ENCODE data around the gene STAG1. TPM values are rescaled to one million over a fixed set of nuclear protein-coding genes. Genes with fewer than 3 reads are reported as not detected.

STAG1 gene
- polyA plus RNA-seq, 3 donors, result 7.2 to 10.0 (median 7.5) TPM

DNA sequence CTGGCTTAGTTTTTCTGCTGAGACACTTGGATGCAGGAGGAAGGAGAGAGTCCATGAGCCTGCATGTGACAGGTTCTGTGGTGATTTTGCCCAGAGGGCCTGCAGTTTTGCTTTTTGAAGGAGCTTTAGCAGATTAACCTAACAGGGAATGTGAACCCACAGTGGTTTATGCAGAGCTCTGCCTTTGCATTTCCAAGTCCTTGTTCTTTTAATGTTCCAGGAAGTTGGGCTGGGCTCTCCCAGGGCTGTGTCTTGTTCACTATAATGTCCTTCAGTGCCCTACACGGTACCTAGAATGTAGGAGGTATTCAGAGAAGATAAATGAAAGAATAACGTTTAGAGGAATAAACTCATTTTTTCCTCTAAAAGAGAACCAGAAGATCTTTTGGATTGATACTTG, 451.7 kb downstream of the STAG1 start:
- Histone ChIP-seq H3K4me1 (ENCODE audit: control insufficient read depth in 1 of 2, insufficient read depth in 2 of 2, low read length in 2 of 2) (no peaks in the 10 kb centered on the region), H3K9ac (ENCODE audit: insufficient read depth, low read length, poor library complexity, severe bottlenecking) (no peak overlapping the region), H3K79me2 (ENCODE audit: insufficient read depth, low read length) (no peaks in the 10 kb centered on the region), H2AFZ (ENCODE audit: insufficient read depth, low read depth, low read length, poor library complexity, severe bottlenecking) (no peak overlapping the region), H3K9me3 (replicated peaks in 1 of 2; ENCODE audit: control insufficient read depth in 1 of 2, insufficient read depth in 1 of 2, low read length in 2 of 2) (no peaks in the 10 kb centered on the region), H3K4me2 (replicated peaks; ENCODE audit: extremely low read depth, low read length, poor library complexity, severe bottlenecking) (no peak overlapping the region), H3K36me3 (replicated peaks in 1 of 2; ENCODE audit: control insufficient read depth in 1 of 2, insufficient read depth in 2 of 2, low read length in 2 of 2) (peaks cover 31 to 64% of the 10 kb centered on the region in 2 donors), H3K4me3 (replicated peaks in 1 of 3; ENCODE audit: low read depth in 2 of 3, low read length in 3 of 3) (no peak overlapping the region), H3K27ac (ENCODE audit: low read depth in 1 of 2, low read length in 2 of 2) (no peak overlapping the region), H3K27me3 (ENCODE audit: control insufficient read depth in 2 of 2, insufficient read depth in 2 of 2, low read length in 2 of 2) (no peaks in the 10 kb centered on the region), H4K20me1 (ENCODE audit: insufficient read depth, low read length) (no peaks in the 10 kb centered on the region)
- Mint-ChIP-seq H3K4me1 (no peaks in the 10 kb centered on the region), H3K27me3 (ENCODE audit: low read depth in 3 of 3) (peaks cover 0 to 1% (median 0%) of the 10 kb centered on the region in 3 donors), H3K4me3 (no peak overlapping the region), H3K36me3 (peaks cover 42 to 59% of the 10 kb centered on the region in 2 donors), H3K9me3 (peaks cover 0 to 5% (median 2%) of the 10 kb centered on the region in 7 donors), H3K27ac (no peak overlapping the region)
- no peak for DNase-seq
- WGBS (ENCODE audit: insufficient coverage), result no CpG with 5 or more reads among the region's 2 CpGs
- no peak for TF ChIP-seq CTCF (IDR thresholded peaks at IDR 0.05)
- intact Hi-C loops (cut with micrococcal nuclease), result no loop called here

DNA sequence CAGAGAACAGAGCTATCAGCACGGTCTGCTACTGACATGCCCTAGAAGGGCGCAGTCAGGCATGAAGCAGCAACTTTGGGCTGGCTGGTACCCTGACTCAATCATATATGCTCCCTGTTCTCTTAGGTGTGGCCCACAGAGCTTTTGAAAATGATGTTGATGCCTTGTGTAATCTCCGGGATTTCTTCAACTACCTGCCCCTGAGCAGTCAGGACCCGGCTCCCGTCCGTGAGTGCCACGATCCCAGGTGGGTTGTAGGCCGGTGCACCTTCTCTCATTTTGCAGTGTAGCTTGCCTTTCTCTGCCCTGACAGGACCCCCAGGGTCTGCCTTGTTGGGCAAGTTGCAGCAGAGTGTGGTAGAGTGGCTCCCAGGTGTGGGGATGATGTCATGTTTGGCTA, 454.4 kb downstream of the STAG1 start:
- H3K9me3 Mint-ChIP-seq, result no peaks in the 10 kb centered on the region
- WGBS (ENCODE audit: insufficient coverage), result 100% methylated on average over 1 of the region's 8 CpGs
- Histone ChIP-seq H3K4me1 (ENCODE audit: control insufficient read depth in 1 of 2, insufficient read depth in 2 of 2, low read length in 2 of 2) (no peaks in the 10 kb centered on the region), H3K4me2 (replicated peaks; ENCODE audit: extremely low read depth, low read length, poor library complexity, severe bottlenecking) (no peak overlapping the region), H3K9me3 (replicated peaks in 1 of 2; ENCODE audit: control insufficient read depth in 1 of 2, insufficient read depth in 1 of 2, low read length in 2 of 2) (no peaks in the 10 kb centered on the region), H3K9ac (ENCODE audit: insufficient read depth, low read length, poor library complexity, severe bottlenecking) (no peak overlapping the region), H3K4me3 (replicated peaks in 1 of 3; ENCODE audit: low read depth in 2 of 3, low read length in 3 of 3) (no peak overlapping the region), H2AFZ (ENCODE audit: insufficient read depth, low read depth, low read length, poor library complexity, severe bottlenecking) (no peak overlapping the region), H3K27ac (ENCODE audit: low read depth in 1 of 2, low read length in 2 of 2) (no peak overlapping the region), H4K20me1 (ENCODE audit: insufficient read depth, low read length) (no peaks in the 10 kb centered on the region), H3K79me2 (ENCODE audit: insufficient read depth, low read length) (no peaks in the 10 kb centered on the region), H3K36me3 (replicated peaks in 1 of 2; ENCODE audit: control insufficient read depth in 1 of 2, insufficient read depth in 2 of 2, low read length in 2 of 2) (peaks cover 39 to 86% of the 10 kb centered on the region in 2 donors), H3K27me3 (ENCODE audit: control insufficient read depth in 2 of 2, insufficient read depth in 2 of 2, low read length in 2 of 2) (no peaks in the 10 kb centered on the region)
- DNase-seq, result no peak
- H3K4me3 Mint-ChIP-seq, result no peak overlapping the region
- H3K27ac Mint-ChIP-seq, result peak overlapping the region in 3 of 7 donors; percentile 3 to 51 (median 40)
- H3K4me1 Mint-ChIP-seq, result no peaks in the 10 kb centered on the region
- no peak for TF ChIP-seq CTCF (IDR thresholded peaks at IDR 0.05)
- peaks cover 54 to 57% of the 10 kb centered on the region in 2 donors for H3K36me3 Mint-ChIP-seq
- peaks cover 0 to 1% (median 0%) of the 10 kb centered on the region in 3 donors for H3K27me3 Mint-ChIP-seq (ENCODE audit: low read depth in 3 of 3)
- intact Hi-C loops (cut with micrococcal nuclease), result no loop called here

Measured in CD14-positive monocyte (primary cell).